ENCODE measurements around the gene ADGRA1.
"Not testable (repeated sequence)": the region's sequence is repeated elsewhere in the genome, so short reads cannot be mapped to it uniquely, and the experiment has no call there.

Gene ADGRA1

GRCh38 chr10:133044401-133044811, 43.3 kb upstream of the ADGRA1 start:
- FAIRE-seq (no peak), DNase-seq (ENCODE audit: insufficient read length, low spot score) (no peak)
- no peak for TF ChIP-seq SPI1 (IDR thresholded peaks at IDR 0.05; ENCODE audit: low read depth, low read length)
- no peak for TF ChIP-seq TAF1 (IDR thresholded peaks at IDR 0.05; ENCODE audit: low read depth, low read length)
- no peak for TF ChIP-seq POLR2A (IDR thresholded peaks at IDR 0.05; ENCODE audit: low read depth, low read length)
- no peak for TF ChIP-seq POU2F2 (IDR thresholded peaks at IDR 0.05; ENCODE audit: low read depth, low read length)

GRCh38 chr10:133045556-133046389, 42.0 kb upstream of the ADGRA1 start:
- peak; percentile 26 for FAIRE-seq
- TF ChIP-seq POU2F2 (IDR thresholded peaks at IDR 0.05; ENCODE audit: low read depth, low read length) (0 out of 2 replicates have a peak, but pooled peaks have one; percentile 17), TAF1 (IDR thresholded peaks at IDR 0.05; ENCODE audit: low read depth, low read length) (no peak)
- no peak for DNase-seq (ENCODE audit: insufficient read length, low spot score)

GRCh38 chr10:133046390-133046765, 41.3 kb upstream of the ADGRA1 start:
- no peak for DNase-seq (ENCODE audit: insufficient read length, low spot score)
- FAIRE-seq: no peak
- no peak for TF ChIP-seq POLR2A (IDR thresholded peaks at IDR 0.05; ENCODE audit: low read depth, low read length)
- TF ChIP-seq TAF1 (IDR thresholded peaks at IDR 0.05; ENCODE audit: low read depth, low read length): no peak
- TF ChIP-seq SPI1 (IDR thresholded peaks at IDR 0.05; ENCODE audit: low read depth, low read length): no peak
- TF ChIP-seq PAX5 (IDR thresholded peaks at IDR 0.05; ENCODE audit: insufficient read depth, low read length, severe bottlenecking): no peak
- no peak for TF ChIP-seq POLR2AphosphoS5 (IDR thresholded peaks at IDR 0.05; ENCODE audit: low read depth, low read length)
- TF ChIP-seq POU2F2 (IDR thresholded peaks at IDR 0.05; ENCODE audit: low read depth, low read length): no peak

GRCh38 chr10:133047526-133048123, 40.1 kb upstream of the ADGRA1 start:
- no peak for TF ChIP-seq POU2F2 (IDR thresholded peaks at IDR 0.05; ENCODE audit: low read depth, low read length)
- TF ChIP-seq SPI1 (IDR thresholded peaks at IDR 0.05; ENCODE audit: low read depth, low read length): no peak
- no peak for TF ChIP-seq PAX5 (IDR thresholded peaks at IDR 0.05; ENCODE audit: insufficient read depth, low read length, severe bottlenecking)
- no peak for TF ChIP-seq POLR2AphosphoS5 (IDR thresholded peaks at IDR 0.05; ENCODE audit: low read depth, low read length)
- TF ChIP-seq POLR2A (IDR thresholded peaks at IDR 0.05; ENCODE audit: low read depth, low read length): no peak
- TF ChIP-seq TAF1 (IDR thresholded peaks at IDR 0.05; ENCODE audit: low read depth, low read length): no peak
- FAIRE-seq (no peak), DNase-seq (ENCODE audit: insufficient read length, low spot score) (no peak)

GRCh38 chr10:133048266-133048665, 39.5 kb upstream of the ADGRA1 start:
- DNase-seq (ENCODE audit: insufficient read length, low spot score): no peak
- TF ChIP-seq POLR2A (IDR thresholded peaks at IDR 0.05; ENCODE audit: low read depth, low read length) (no peak), SPI1 (IDR thresholded peaks at IDR 0.05; ENCODE audit: low read depth, low read length) (no peak), PAX5 (IDR thresholded peaks at IDR 0.05; ENCODE audit: insufficient read depth, low read length, severe bottlenecking) (no peak), POU2F2 (IDR thresholded peaks at IDR 0.05; ENCODE audit: low read depth, low read length) (no peak), TAF1 (IDR thresholded peaks at IDR 0.05; ENCODE audit: low read depth, low read length) (no peak), POLR2AphosphoS5 (IDR thresholded peaks at IDR 0.05; ENCODE audit: low read depth, low read length) (no peak)
- FAIRE-seq: no peak

- DNase-seq (ENCODE audit: insufficient read length, low spot score) (no peak), FAIRE-seq (no peak)
- no peak for TF ChIP-seq POLR2A (IDR thresholded peaks at IDR 0.05; ENCODE audit: low read depth, low read length)
- TF ChIP-seq SPI1 (IDR thresholded peaks at IDR 0.05; ENCODE audit: low read depth, low read length): no peak
- no peak for TF ChIP-seq POU2F2 (IDR thresholded peaks at IDR 0.05; ENCODE audit: low read depth, low read length)
- no peak for TF ChIP-seq PAX5 (IDR thresholded peaks at IDR 0.05; ENCODE audit: insufficient read depth, low read length, severe bottlenecking)
- no peak for TF ChIP-seq POLR2AphosphoS5 (IDR thresholded peaks at IDR 0.05; ENCODE audit: low read depth, low read length)
- TF ChIP-seq TAF1 (IDR thresholded peaks at IDR 0.05; ENCODE audit: low read depth, low read length): no peak
Observed at GRCh38 chr10:133048926-133049325, 38.8 kb upstream of the ADGRA1 start.

GRCh38 chr10:133049639-133050038, 38.1 kb upstream of the ADGRA1 start:
- DNase-seq (ENCODE audit: insufficient read length, low spot score): no peak
- FAIRE-seq: no peak
- TF ChIP-seq POLR2AphosphoS5 (IDR thresholded peaks at IDR 0.05; ENCODE audit: low read depth, low read length) (no peak), TAF1 (IDR thresholded peaks at IDR 0.05; ENCODE audit: low read depth, low read length) (no peak), SPI1 (IDR thresholded peaks at IDR 0.05; ENCODE audit: low read depth, low read length) (no peak), POU2F2 (IDR thresholded peaks at IDR 0.05; ENCODE audit: low read depth, low read length) (no peak), POLR2A (IDR thresholded peaks at IDR 0.05; ENCODE audit: low read depth, low read length) (no peak), PAX5 (IDR thresholded peaks at IDR 0.05; ENCODE audit: insufficient read depth, low read length, severe bottlenecking) (no peak)

GRCh38 chr10:133050371-133050770, 37.4 kb upstream of the ADGRA1 start:
- DNase-seq (ENCODE audit: insufficient read length, low spot score) (no peak), FAIRE-seq (no peak)
- no peak for TF ChIP-seq POLR2AphosphoS5 (IDR thresholded peaks at IDR 0.05; ENCODE audit: low read depth, low read length)
- no peak for TF ChIP-seq POU2F2 (IDR thresholded peaks at IDR 0.05; ENCODE audit: low read depth, low read length)
- no peak for TF ChIP-seq PAX5 (IDR thresholded peaks at IDR 0.05; ENCODE audit: insufficient read depth, low read length, severe bottlenecking)

GRCh38 chr10:133052076-133052475, 35.6 kb upstream of the ADGRA1 start:
- no peak for FAIRE-seq
- TF ChIP-seq POLR2AphosphoS5 (IDR thresholded peaks at IDR 0.05; ENCODE audit: low read depth, low read length) (no peak), POLR2A (IDR thresholded peaks at IDR 0.05; ENCODE audit: low read depth, low read length) (no peak), SPI1 (IDR thresholded peaks at IDR 0.05; ENCODE audit: low read depth, low read length) (no peak)
- DNase-seq (ENCODE audit: insufficient read length, low spot score): no peak

- not testable (repeated sequence) for DNase-seq (ENCODE audit: insufficient read length, low spot score)
- peak; percentile 59 for FAIRE-seq
Observed at GRCh38 chr10:133053527-133054133, 34.1 kb upstream of the ADGRA1 start.
